ENCODE measurements around the gene EIF4ENIF1. TPM values are rescaled to one million over a fixed set of nuclear protein-coding genes. Genes with fewer than 3 reads are reported as not detected.
"Not testable (repeated sequence)": the region's sequence is repeated elsewhere in the genome, so short reads cannot be mapped to it uniquely, and the experiment has no call there.

The EIF4ENIF1 gene
- total and polyA plus RNA-seq, 8 donors, result 7.8 to 32.6 (median 11.5) TPM

- H3K9me3 ChIP-seq, result no peaks in the 10 kb centered on the region
- H3K27me3 ChIP-seq, result no peaks in the 10 kb centered on the region
- TF ChIP-seq POLR2AphosphoS5 (IDR thresholded peaks at IDR 0.05), result no peak
- WGBS, 5 donors, result 86 to 100% (median 100%) methylated on average over 2 of the region's 2 CpGs
- no peak for DNase-seq
- H3K27ac ChIP-seq, result no peak overlapping the region
- peaks cover 21 to 61% (median 56%) of the 10 kb centered on the region in 4 donors for H3K36me3 ChIP-seq
- peaks cover 14 to 78% (median 53%) of the 10 kb centered on the region in 4 donors for H3K4me1 ChIP-seq
- H3K4me3 ChIP-seq, result no peak overlapping the region
- intact Hi-C loops (cut with DNase I; ENCODE audit: low total_unique reads), result no loop called here
Observed at GRCh38 chr22:31486951-31487350, 2.7 kb downstream of the EIF4ENIF1 start.

- intact Hi-C loops (cut with DNase I; ENCODE audit: low total_unique reads), result not testable (repeated sequence)
- 86 to 93% (median 92%) methylated on average over 11 of the region's 11 CpGs for WGBS, 5 donors
Observed at GRCh38 chr22:31486369-31486768, 3.3 kb downstream of the EIF4ENIF1 start.

GRCh38 chr22:31482470-31482869 is 7.2 kb downstream of the EIF4ENIF1 start:
- intact Hi-C loops (cut with DNase I; ENCODE audit: low total_unique reads); H3K27ac ChIP-seq; H3K9me3 ChIP-seq; DNase-seq; H3K27me3 ChIP-seq; H3K4me3 ChIP-seq: not testable (repeated sequence)
- 79 to 86% (median 84%) methylated on average over 8 of the region's 8 CpGs for WGBS, 5 donors
- Histone ChIP-seq H3K36me3 (peaks cover 38 to 93% (median 86%) of the 10 kb centered on the region in 4 donors), H3K4me1 (peaks cover 0 to 50% (median 32%) of the 10 kb centered on the region in 4 donors)

More at GRCh38 chr22:31486369-31486768, 3.3 kb downstream of the EIF4ENIF1 start:
- Histone ChIP-seq H3K36me3 (peaks cover 27 to 67% (median 62%) of the 10 kb centered on the region in 4 donors), H3K4me1 (peaks cover 14 to 73% (median 49%) of the 10 kb centered on the region in 4 donors)
- DNase-seq, H3K27ac ChIP-seq, H3K27me3 ChIP-seq, H3K9me3 ChIP-seq, H3K4me3 ChIP-seq: not testable (repeated sequence)

- Histone ChIP-seq H3K4me3 (no peak overlapping the region), H3K36me3 (peaks cover 30 to 86% (median 75%) of the 10 kb centered on the region in 4 donors), H3K27ac (no peak overlapping the region), H3K9me3 (no peaks in the 10 kb centered on the region), H3K4me1 (peaks cover 0 to 44% (median 25%) of the 10 kb centered on the region in 4 donors), H3K27me3 (no peaks in the 10 kb centered on the region)
- 90 to 99% (median 95%) methylated on average over 3 of the region's 3 CpGs for WGBS, 5 donors
- TF ChIP-seq POLR2A (IDR thresholded peaks at IDR 0.05), result no peak
- TF ChIP-seq POLR2AphosphoS5 (IDR thresholded peaks at IDR 0.05), result no peak
- no peak for TF ChIP-seq CTCF (IDR thresholded peaks at IDR 0.05)
- TF ChIP-seq EP300 (IDR thresholded peaks at IDR 0.05), result no peak
- DNase-seq, result no peak
- intact Hi-C loops (cut with DNase I; ENCODE audit: low total_unique reads), result no loop called here
Observed at GRCh38 chr22:31481129-31481528, 8.5 kb downstream of the EIF4ENIF1 start.

GRCh38 chr22:31477329-31477728 is 12.3 kb downstream of the EIF4ENIF1 start:
- Histone ChIP-seq H3K4me3 (no peak overlapping the region), H3K27ac (peak overlapping the region in 4 of 5 donors; percentile 3 to 56 (median 22)), H3K27me3 (no peaks in the 10 kb centered on the region), H3K9me3 (no peaks in the 10 kb centered on the region), H3K36me3 (peaks cover 18 to 59% (median 53%) of the 10 kb centered on the region in 4 donors), H3K4me1 (peaks cover 0 to 33% (median 18%) of the 10 kb centered on the region in 4 donors)
- no peak for TF ChIP-seq POLR2A (IDR thresholded peaks at IDR 0.05)
- TF ChIP-seq EP300 (IDR thresholded peaks at IDR 0.05), result no peak
- TF ChIP-seq CTCF (IDR thresholded peaks at IDR 0.05), result no peak
- TF ChIP-seq POLR2AphosphoS5 (IDR thresholded peaks at IDR 0.05), result peak in 1 of 3 donors; percentile 31
- 32 to 60% (median 54%) methylated on average over 4 of the region's 4 CpGs for WGBS, 5 donors
- intact Hi-C loops (cut with DNase I; ENCODE audit: low total_unique reads), result no loop called here
- peak in 1 of 2 donors; percentile 54 for DNase-seq

DNA sequence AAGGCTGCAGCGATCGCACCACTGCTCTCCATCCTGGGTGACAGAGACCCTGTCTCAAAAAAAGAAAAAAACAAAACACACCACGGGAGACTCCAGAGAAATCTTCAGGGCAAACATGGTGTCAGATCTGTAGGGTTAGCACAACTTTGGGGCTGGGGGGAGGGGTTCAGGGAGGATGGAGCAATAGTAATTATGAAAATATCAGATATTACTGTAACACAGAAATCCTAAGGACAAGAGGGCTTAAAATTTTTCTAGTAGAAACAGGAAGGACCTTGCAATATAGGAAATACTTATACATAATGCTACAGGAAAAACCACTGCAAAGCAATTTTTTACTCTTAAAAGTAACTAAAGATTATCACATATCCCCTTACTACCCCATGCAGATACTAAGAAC is 13.8 kb downstream of the EIF4ENIF1 start:
- no peak for DNase-seq
- Histone ChIP-seq H3K4me3 (no peak overlapping the region), H3K4me1 (peaks cover 0 to 33% (median 18%) of the 10 kb centered on the region in 4 donors), H3K9me3 (no peaks in the 10 kb centered on the region), H3K27ac (no peak overlapping the region), H3K27me3 (no peaks in the 10 kb centered on the region), H3K36me3 (peaks cover 14 to 54% (median 49%) of the 10 kb centered on the region in 4 donors)
- TF ChIP-seq POLR2AphosphoS5 (IDR thresholded peaks at IDR 0.05) (no peak), POLR2A (IDR thresholded peaks at IDR 0.05) (no peak), EP300 (IDR thresholded peaks at IDR 0.05) (no peak), CTCF (IDR thresholded peaks at IDR 0.05) (no peak)
- intact Hi-C loops (cut with DNase I; ENCODE audit: low total_unique reads), result no loop called here
- WGBS, 5 donors, result 86 to 92% (median 91%) methylated on average over 3 of the region's 3 CpGs

Measured in stomach (tissue), 9 donors.